ENCODE measurements around the gene RC3H1. TPM values are rescaled to one million over a fixed set of nuclear protein-coding genes. Genes with fewer than 3 reads are reported as not detected.

Gene RC3H1
- total RNA-seq, 1 donor from 2014 or later, result 41.1 TPM

- DNase-seq (no peak), ATAC-seq (no peak)
- Histone ChIP-seq H3K4me3 (no peak overlapping the region), H3K27me3 (ENCODE audit: low read depth) (no peaks in the 10 kb centered on the region), H3K27ac (no peak overlapping the region), H3K9me3 (no peaks in the 10 kb centered on the region), H3K4me1 (no peaks in the 10 kb centered on the region), H3K36me3 (peaks cover 28% of the 10 kb centered on the region)
- intact Hi-C loops (cut with DNase I), result no loop called here
- no peak for TF ChIP-seq CTCF (IDR thresholded peaks at IDR 0.05)
Observed at GRCh38 chr1:173884701-173885100, 137.5 kb downstream of the RC3H1 start.

Other genes with a start within 250 kb of the RC3H1 start
- gene DARS2, start 197.7 kb downstream of the RC3H1 start, total RNA-seq, result 17.1 TPM
- 6.9 TPM for gene CENPL, start 197.5 kb downstream of the RC3H1 start, total RNA-seq
- 282 TPM for gene GAS5, start 154.4 kb downstream of the RC3H1 start, total RNA-seq
- gene ZBTB37, start 154.0 kb downstream of the RC3H1 start, total RNA-seq, result 15.6 TPM
- gene SERPINC1, start 105.0 kb downstream of the RC3H1 start, total RNA-seq, result 0.30 TPM
- gene RABGAP1L, start 137.2 kb upstream of the RC3H1 start, total RNA-seq, result 83.9 TPM